NCI-H2107 treated with DMSO at 0.1 percent for 48 hours (cell line): ENCODE results near the gene PAN2.
"Not testable (repeated sequence)": the region's sequence is repeated elsewhere in the genome, so short reads cannot be mapped to it uniquely, and the experiment has no call there.

Source experiments
- DNase-seq: peaks from one replicate; lab custom pipeline; 2025; ENCODE audit not compliant: unreplicated experiment; lab: John Stamatoyannopoulos, UW

The PAN2 gene

GRCh38 chr12:56342290-56342689 is 8.5 kb upstream of the PAN2 start:
- not testable (repeated sequence) for DNase-seq

GRCh38 chr12:56341616-56342015 is 7.8 kb upstream of the PAN2 start:
- DNase-seq = no peak

- no peak for DNase-seq
Measured at GRCh38 chr12:56339158-56339422, 5.3 kb upstream of the PAN2 start.

GRCh38 chr12:56338308-56339157 is 4.7 kb upstream of the PAN2 start, which contains the start of gene IL23A:
Gene IL23A (plus strand): TSS chr12:56338884. CDS start chr12:56339045, 161 bp downstream.
- peak; percentile 83 for DNase-seq

DNA sequence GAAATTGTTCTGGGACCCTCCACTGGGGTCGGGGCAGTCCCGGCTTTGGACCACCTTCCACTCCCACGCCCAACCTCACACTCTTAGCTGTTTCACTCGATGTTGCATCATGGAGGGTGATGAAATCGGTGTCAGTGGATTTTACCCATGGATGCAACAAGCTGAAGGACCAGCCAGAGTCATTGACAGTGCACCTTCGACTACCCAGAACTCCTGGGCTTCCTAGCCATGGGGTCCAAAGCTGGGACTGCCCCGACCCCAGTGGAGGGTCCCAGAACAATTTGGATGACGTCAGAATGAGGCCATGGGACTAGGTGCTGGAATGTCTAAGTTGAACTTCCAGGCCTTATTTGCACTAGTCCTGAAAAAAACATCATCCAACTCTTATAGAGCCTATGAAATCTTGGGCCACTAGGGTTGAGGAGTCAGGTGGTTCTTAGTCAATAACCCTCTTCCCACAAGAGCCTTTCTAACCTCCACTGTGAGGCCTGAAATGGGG is 4.0 kb upstream of the PAN2 start:
- no peak for DNase-seq

DNA sequence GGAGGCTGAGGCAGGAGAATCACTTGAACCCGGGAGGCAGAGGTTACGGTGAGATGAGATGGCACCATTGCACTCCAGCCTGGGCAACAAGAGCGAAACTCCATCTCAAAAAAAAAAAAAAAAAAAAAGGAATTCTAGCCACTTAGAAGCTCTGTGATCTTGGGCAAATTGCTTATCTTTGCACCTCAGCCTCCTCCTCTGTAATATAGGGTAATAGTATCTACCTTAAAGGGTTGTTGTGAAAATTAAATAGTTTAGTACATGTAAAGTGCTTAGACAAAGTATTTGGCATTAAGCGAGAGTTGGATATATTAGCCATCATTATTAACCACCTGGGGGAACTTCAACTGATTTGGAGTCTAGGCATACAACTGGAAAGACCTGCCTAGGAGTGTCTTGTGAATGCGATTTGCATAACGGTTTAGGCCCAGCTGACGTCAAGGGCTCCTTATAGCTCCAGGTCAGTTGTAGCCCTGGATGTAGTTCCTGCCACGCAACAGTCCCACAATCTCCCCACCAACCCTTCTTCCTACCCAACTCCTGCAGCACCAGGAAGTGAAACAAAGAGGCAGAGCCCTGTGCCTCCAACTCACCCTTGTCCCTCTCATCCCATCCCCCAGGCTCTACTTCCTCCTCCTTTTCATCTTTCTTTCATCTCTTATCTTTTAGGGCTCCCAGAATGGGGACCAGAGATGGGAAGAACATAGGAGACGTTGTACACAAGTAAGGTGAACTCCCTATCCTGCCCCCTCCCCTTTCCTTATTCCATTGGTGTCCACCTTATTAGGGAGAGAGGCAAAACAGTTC is 2.8 kb upstream of the PAN2 start:
- DNase-seq = no peak

DNA sequence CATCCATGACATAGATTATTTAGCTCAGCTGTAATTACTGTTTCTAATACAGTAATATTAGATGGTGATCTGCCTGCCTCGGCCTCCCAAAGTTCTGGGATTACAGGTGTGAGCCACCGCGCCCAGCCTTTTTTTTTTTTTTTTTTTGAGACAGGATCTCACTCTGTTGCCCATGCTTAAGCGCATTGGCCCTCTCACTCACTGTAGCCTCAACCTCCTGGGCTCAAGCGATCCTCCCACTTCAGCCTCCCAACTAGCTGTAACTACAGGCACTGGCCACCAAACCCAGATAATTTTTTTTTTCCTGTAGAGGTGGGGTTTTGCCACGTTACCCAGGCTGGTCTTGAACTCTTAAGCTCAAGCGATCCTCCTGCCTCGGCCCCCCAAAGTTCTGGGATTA is 1.7 kb upstream of the PAN2 start:
- not testable (repeated sequence) for DNase-seq

GRCh38 chr12:56334490-56334793 is 642 bp upstream of the PAN2 start:
- DNase-seq = no peak

GRCh38 chr12:56333197-56333678 is 562 bp downstream of the PAN2 start:
- DNase-seq = no peak

DNA sequence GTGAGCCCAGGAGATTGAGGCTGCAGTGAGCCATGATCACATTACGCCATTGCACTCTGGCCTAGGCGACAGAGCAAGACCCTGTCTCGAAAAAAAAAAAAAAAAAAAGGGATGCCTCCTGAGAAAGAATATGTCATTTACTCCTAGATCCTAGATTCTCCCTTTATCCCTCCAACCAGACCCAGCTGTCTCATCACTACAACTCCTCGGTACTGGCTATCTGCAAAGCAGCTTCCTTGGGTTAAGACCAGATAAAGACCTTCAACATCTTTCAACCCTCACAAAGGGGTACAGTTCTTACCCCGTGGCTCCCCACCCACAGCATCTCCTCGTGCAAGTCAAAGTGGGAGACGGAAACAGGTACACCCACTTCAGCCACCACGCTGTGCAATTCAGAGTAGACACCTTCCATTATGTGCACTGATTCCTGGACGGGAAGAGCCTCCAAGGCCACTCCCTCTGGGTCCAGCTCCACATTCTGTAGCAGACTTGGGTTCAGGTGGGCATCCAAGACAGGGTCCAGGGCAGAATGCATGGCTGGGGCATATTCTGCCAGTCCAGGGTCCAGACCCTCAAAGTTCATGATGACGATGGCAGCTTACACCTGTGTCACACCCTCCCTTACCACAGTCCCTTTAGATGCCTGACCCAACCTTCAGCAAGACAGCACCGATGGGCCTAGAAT is 1.1 kb downstream of the PAN2 start:
- no peak for DNase-seq

DNA sequence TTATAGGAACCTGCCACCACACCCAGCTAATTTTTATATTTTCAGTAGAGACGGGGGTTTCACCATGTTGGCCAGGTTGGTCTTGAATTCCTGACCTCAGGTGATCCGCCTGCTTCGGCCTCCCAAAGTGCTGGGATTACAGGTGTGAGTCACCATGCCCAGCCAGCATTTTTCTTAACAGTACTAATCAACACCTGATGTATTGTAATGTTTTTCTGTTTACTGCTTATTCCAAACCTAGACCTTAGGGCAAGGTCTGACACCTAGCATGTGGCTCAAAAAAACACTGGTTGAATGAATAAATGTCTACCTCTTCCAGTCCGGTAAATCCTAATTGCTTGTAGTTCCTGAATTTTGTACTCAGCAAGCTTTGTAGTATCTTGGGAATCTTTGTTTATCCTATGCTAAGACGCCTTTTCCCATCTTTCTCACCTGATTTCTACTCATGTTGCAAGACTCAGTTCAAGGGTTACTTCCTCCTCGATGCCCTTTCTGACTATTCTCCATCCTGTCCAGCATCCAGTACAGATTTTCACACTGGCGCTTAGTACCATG is 2.8 kb downstream of the PAN2 start:
- no peak for DNase-seq

GRCh38 chr12:56326533-56326932 is 7.3 kb downstream of the PAN2 start:
- no peak for DNase-seq

DNA sequence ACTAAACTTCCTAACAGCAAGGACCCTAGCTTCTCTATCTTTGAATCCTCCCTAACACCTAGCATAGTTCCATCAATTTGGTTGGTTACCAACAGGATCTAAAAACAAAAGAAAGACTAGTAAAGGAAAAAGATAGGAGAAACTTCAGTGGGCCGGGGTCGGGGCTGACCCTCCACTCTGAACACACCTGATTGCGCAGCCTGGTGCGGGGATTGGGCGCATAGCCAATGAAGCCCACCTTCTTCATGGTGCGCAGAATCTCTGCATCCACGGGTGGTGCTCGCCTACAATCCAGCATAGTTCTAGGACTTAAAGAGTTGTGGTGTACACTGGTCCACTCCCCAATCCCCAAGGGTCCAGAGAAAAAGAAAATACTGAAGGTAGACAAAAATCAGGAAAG is 7.7 kb downstream of the PAN2 start:
- DNase-seq = no peak

GRCh38 chr12:56324206-56324605 is 9.6 kb downstream of the PAN2 start:
- no peak for DNase-seq

DNA sequence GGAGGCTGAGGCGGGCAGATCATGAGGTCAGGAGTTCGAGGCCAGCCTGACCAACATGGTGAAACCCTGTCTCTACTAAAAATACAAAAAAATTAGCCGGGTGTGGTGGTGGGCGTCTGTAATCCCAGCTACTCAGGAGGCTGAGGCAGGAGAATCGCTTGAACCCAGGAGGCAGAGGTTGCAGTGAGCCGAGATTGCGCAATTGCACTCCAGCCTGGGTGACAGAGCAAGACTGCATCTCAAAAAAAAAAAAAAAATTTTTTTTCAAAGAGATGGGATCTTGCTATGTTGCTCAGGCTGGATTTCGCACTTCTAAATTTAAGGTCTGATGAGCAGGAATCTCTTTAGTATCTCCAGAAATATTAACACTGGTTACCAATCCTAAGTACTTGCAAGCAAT is 12.2 kb downstream of the PAN2 start:
- DNase-seq = not testable (repeated sequence)

DNA sequence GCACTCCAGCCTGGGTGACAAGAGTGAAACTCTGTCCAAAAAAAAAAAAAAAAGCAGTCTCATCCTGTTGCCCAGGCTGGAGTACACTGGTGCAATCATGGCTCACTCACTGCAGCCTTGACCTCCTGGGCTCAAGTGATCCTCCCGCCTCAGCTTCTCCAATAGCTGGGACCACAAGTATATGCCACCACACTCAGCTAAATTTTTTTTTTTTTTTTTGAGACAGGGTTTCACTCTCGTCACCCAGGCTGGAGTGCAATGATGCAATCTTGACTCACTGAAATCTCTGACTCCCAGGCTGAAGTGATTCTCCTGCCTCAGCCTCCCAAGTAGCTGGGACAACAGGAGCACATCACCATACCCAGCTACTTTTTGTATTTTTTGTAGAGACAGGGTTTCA is 12.8 kb downstream of the PAN2 start:
- no peak for DNase-seq

DNA sequence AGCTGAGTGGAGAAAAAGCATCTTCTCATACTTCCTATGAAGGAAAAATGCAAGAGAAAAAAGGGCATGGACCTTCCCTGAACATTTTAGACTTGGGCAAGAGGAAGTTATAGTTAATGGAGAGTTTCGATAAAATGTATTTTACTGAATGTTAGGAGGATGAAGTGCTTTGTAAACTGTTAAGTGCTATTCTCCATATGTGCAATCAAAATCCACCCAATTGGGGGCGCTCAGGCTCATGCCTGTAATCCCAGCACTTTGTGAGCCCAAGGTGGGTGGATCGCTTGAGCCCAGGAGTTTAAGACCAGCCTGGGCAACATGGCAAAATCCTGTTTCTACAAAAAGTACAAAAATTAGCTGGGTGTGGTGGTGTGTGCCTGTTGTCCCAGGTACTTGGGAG is 16.1 kb downstream of the PAN2 start:
- DNase-seq = no peak

DNA sequence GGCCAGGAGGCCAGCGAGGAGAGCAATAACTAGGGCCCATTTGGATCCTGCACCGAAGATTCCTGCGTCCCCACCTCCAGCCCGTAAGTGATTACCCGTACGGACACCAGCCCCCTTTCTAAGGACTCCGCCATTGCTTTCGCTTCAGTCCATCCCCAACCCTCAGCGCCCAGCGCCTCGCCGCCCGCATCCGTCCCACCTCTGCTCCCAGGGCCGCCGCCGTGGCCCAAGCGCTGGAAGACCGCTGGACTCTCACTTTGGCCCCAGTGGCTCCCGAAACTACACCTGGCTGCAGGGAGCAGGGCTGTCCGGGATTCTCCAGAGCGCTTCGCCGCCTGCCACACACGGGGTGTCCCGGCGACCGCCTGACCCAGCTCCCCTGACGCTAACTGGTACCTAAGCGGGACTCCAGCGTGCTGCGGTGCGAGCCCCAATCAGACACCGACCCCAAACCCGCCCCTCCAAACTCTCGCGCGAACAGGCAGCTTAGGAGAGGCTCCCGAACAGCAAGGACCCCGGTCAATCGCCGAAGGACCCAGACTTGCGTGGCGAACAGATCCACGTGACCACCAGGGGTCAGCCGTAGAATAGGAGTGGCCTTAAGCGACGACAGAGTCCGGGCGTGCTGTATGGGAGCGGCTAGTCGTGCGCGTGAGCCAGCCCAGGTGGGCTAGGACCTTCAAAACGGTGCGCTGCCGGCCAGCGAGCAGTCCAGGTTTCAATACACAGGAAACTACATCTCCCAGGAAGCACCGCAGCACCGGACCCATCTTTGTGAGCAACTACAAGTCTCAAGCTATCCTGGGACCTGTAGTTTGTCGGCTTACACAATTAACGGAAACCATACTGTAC is 18.0 kb downstream of the PAN2 start, which contains the start of gene CNPY2:
Gene CNPY2, minus strand, starts transcription at position 367 of the 852 bp plus-strand sequence. CDS start 771 bp downstream, outside the sequence.
- peak; percentile 98 for DNase-seq

DNA sequence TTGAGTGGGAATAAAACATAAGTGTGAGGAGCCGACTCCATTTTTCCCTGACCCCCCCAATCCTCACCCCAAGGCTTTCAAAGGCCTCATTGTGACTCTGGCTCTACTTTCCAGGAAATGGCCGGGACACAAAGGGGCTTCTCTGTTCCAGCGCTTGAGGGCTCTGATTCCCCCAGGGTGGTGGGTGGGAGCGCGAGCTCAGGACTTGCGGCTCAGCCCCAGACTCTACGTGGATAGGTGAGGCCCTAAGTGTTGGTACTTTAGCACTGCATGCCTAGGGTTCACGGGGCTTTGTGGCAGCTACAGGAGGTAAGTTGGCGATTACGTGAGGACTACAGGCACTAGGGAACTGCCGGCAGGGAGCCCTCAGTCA is 18.6 kb downstream of the PAN2 start:
- DNase-seq = no peak

GRCh38 chr12:56311003-56311402 is 22.8 kb downstream of the PAN2 start:
- no peak for DNase-seq
